Heart right ventricle (tissue), 16 donors: ENCODE results near the gene PTPRN2. TPM values are rescaled to one million over a fixed set of nuclear protein-coding genes. Genes with fewer than 3 reads are reported as not detected.

Source experiments
- ATAC-seq, 8 donors: fragments of 200-7000 bp; cut with Tn5 transposase; one replicate each; pipeline ENCODE4 v1.9.1; 2020; ENCODE audit warnings: mild to moderate bottlenecking in 8 of 8, moderate library complexity in 8 of 8, moderate number of reproducible peaks in 1 of 8
- DNase-seq, 2 donors: peaks; one replicate each; pipeline ENCODE4 v3.0.0-alpha.2; 2020
- H3K27ac ChIP-seq, 10 donors: fragments of 200-600 bp; sonication (generic) in 2 of 10; one replicate each; pipeline versions ENCODE4 v1.5.0 to v1.8.0; 2020 to 2022; ENCODE audit warnings: mild to moderate bottlenecking in 3 of 10
- H3K27me3 ChIP-seq, 7 donors: fragments of 200-600 bp; one replicate each; pipeline ENCODE4 v1.8.0; 2021 to 2022; ENCODE audit warnings: mild to moderate bottlenecking in 2 of 7
- H3K36me3 ChIP-seq, 9 donors: fragments of 200-600 bp; sonication (generic) in 1 of 9; one replicate each; pipeline versions ENCODE4 v1.5.0 to v1.8.0; 2020 to 2022; ENCODE audit warnings: mild to moderate bottlenecking in 2 of 9
- H3K4me1 ChIP-seq, 9 donors: fragments of 200-600 bp; sonication (generic) in 1 of 9; one replicate each; pipeline versions ENCODE4 v1.5.0 to v1.8.0; 2020 to 2022; ENCODE audit warnings: mild to moderate bottlenecking in 4 of 9
- H3K4me3 ChIP-seq, 10 donors: fragments of 200-600 bp; sonication (generic) in 2 of 10; one replicate each; pipeline versions ENCODE4 v1.5.0 to v1.8.0; 2020 to 2022; ENCODE audit warnings: mild to moderate bottlenecking in 7 of 10, moderate library complexity in 2 of 10
- H3K9me3 ChIP-seq, 11 donors: fragments of 200-600 bp in 10 of 11; sonication (generic) in 2 of 11; one replicate each; pipeline versions ENCODE4 v1.5.0 to v1.8.0; 2013 to 2022; ENCODE audit warnings: mild to moderate bottlenecking in 2 of 11, control low read depth in 1 of 11, moderate library complexity in 1 of 11
- WGBS, 2 donors: extraction: QIAGEN DNeasy Blood & Tissue Kit; methylation state at CpG; one replicate each; pipeline ENCODE4 v1.1.7; 2013; ENCODE audit warnings: inconsistent platforms in 1 of 2; 5-methylcytosine and 5-hydroxymethylcytosine counted together
- intact Hi-C, 10 donors: fragments of 100-400 bp; cut with DNase I; formaldehyde crosslinking; loops; one replicate each; pipeline versions ENCODE4 v1.11.1 to v1.14.2; 2022
- polyA plus RNA-seq, 2 donors: library from polyadenylated mRNA; stranded (reverse); fragments of 200-250 nt; gene quantifications; one replicate each; pipeline ENCODE4 v1.2.3, GENCODE V29; 2013
- total RNA-seq, 10 donors: library from RNA; stranded (reverse); fragmentation: NEBNext Ultra II Directional in 3 of 10; extraction: Animal tissue kit (Norgen Biotek cat#: 25700) in 3 of 10; gene quantifications; one replicate each; pipeline versions ENCODE4 v1.2.1 to v1.2.4, GENCODE V29; 2021 to 2023
- TF ChIP-seq, protein P1 (sequence below), 9 donors: fragments of 200-600 bp; sonication (generic) in 2 of 9; IDR thresholded peaks; one replicate each; pipeline versions ENCODE4 v1.5.0 to v1.8.0; 2021 to 2022; ENCODE audit warnings: antibody characterized with exemption in 9 of 9, mild to moderate bottlenecking in 5 of 9, moderate library complexity in 1 of 9
- donor health status: Arrhythmogenic right ventricular cardiomyopathy.
- donor health status: ischemic (EF 13 %, LVEDD 7.1; RV severe dilation, severe dysfunction).
- donor health status: healthy with polysubstance abuse.
- donor health status: DM: no; HTN: yes; CAD: no.
- donor health status: DM: no; HTN: no; CAD: no.
- donor health status: ischemic (EF 25% LVEDD 6.9; RV normal size, moderate dysfunction).
- donor health status: ischemic (EF 25% LVEDD 5.7; RV mildly dilated, moderate dysfunction).
- donor health status: healthy.
- donor health status: DM: yes; HTN: yes; CAD: no.
- donor health status: Ischemic cardiomyopathy.
- donor health status: ischemic (EF 35%, LVEDD 5.7; RV mildly dilated, moderate dysfunction).
- donor health status: nonischemic (EF 11% LVEDD 7.7; RV severe dilation, severe dysfunction).
- donor health status: DM: yes; HTN: yes; CAD: no.
- donor health status: PGD.
- donor health status: ischemic (EF 29% LVEDD 5.4; RV normal size, mild dysfunction).
- donor health status: nonischemic (EF 23%, LVEDD 6.1; RV moderate dilation, normal function).

Gene PTPRN2
- total and polyA plus RNA-seq, 12 donors, result 0.82 to 1.8 (median 1.3) TPM

DNA sequence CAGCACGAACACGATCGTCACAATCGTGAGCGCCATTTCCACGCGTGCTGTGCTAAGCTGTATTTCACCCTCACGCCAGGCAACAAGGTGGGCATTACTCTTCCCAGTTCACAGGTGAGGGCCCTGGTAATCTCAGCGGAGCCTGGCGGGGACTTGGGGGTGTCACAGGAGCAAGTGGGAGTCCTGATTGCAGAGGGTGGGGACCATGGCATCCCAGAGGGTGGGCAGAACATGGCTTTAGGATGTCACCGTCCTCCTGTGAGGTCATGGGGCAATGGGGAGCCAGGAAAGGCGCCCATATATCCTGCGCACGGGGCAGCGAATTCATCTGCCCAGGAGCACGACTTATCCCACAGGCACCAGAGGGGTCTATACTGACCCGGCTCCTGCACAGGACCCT is 761.1 kb downstream of the PTPRN2 start:
- H3K4me1 ChIP-seq, result no peaks in the 10 kb centered on the region
- 95 to 96% methylated on average over 17 of the region's 17 CpGs for WGBS, 2 donors
- intact Hi-C loops, result no loop called here
- no peaks in the 10 kb centered on the region for H3K9me3 ChIP-seq
- no peak overlapping the region for H3K27ac ChIP-seq
- H3K36me3 ChIP-seq, result no peaks in the 10 kb centered on the region
- TF ChIP-seq, protein P1, sequence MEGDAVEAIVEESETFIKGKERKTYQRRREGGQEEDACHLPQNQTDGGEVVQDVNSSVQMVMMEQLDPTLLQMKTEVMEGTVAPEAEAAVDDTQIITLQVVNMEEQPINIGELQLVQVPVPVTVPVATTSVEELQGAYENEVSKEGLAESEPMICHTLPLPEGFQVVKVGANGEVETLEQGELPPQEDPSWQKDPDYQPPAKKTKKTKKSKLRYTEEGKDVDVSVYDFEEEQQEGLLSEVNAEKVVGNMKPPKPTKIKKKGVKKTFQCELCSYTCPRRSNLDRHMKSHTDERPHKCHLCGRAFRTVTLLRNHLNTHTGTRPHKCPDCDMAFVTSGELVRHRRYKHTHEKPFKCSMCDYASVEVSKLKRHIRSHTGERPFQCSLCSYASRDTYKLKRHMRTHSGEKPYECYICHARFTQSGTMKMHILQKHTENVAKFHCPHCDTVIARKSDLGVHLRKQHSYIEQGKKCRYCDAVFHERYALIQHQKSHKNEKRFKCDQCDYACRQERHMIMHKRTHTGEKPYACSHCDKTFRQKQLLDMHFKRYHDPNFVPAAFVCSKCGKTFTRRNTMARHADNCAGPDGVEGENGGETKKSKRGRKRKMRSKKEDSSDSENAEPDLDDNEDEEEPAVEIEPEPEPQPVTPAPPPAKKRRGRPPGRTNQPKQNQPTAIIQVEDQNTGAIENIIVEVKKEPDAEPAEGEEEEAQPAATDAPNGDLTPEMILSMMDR (IDR thresholded peaks at IDR 0.05), result no peak
- DNase-seq, result no peak
- no peak for ATAC-seq
- H3K4me3 ChIP-seq, result no peak overlapping the region
- peaks cover 0 to 20% (median 5%) of the 10 kb centered on the region in 7 donors for H3K27me3 ChIP-seq

GRCh38 chr7:157825325-157825724 is 762.3 kb downstream of the PTPRN2 start:
- WGBS, 2 donors, result 61 to 68% methylated on average over 6 of the region's 6 CpGs

GRCh38 chr7:157824819-157825121 is 762.9 kb downstream of the PTPRN2 start:
- Histone ChIP-seq H3K4me3 (no peak overlapping the region), H3K27ac (no peak overlapping the region), H3K9me3 (no peaks in the 10 kb centered on the region), H3K27me3 (peaks cover 0 to 16% (median 4%) of the 10 kb centered on the region in 7 donors), H3K36me3 (no peaks in the 10 kb centered on the region), H3K4me1 (no peaks in the 10 kb centered on the region)
- TF ChIP-seq, protein P1 (IDR thresholded peaks at IDR 0.05), result no peak
- no peak for ATAC-seq
- intact Hi-C loops, result no loop called here
- DNase-seq, result no peak
- WGBS, 2 donors, result 83 to 86% methylated on average over 8 of the region's 8 CpGs

More at GRCh38 chr7:157825325-157825724, 762.3 kb downstream of the PTPRN2 start:
- TF ChIP-seq, protein P1 (IDR thresholded peaks at IDR 0.05), result no peak
- no peaks in the 10 kb centered on the region for H3K36me3 ChIP-seq
- no peak for DNase-seq
- intact Hi-C loops, result no loop called here
- no peaks in the 10 kb centered on the region for H3K4me1 ChIP-seq
- H3K4me3 ChIP-seq, result no peak overlapping the region
- no peak overlapping the region for H3K27ac ChIP-seq
- H3K27me3 ChIP-seq, result peaks cover 0 to 20% (median 4%) of the 10 kb centered on the region in 7 donors
- no peak for ATAC-seq
- H3K9me3 ChIP-seq, result no peaks in the 10 kb centered on the region

- Histone ChIP-seq H3K4me3 (no peak overlapping the region), H3K9me3 (no peaks in the 10 kb centered on the region), H3K27ac (no peak overlapping the region), H3K4me1 (no peaks in the 10 kb centered on the region), H3K36me3 (no peaks in the 10 kb centered on the region), H3K27me3 (peaks cover 0 to 11% (median 0%) of the 10 kb centered on the region in 7 donors)
- DNase-seq, result no peak
- 80 to 81% methylated on average over 18 of the region's 18 CpGs for WGBS, 2 donors
- TF ChIP-seq, protein P1 (IDR thresholded peaks at IDR 0.05), result no peak
- intact Hi-C loops, result no loop called here
- ATAC-seq, result no peak
Observed at GRCh38 chr7:157824011-157824818, 763.4 kb downstream of the PTPRN2 start.
